Central memory CD8-positive, alpha-beta T cell (primary cell): ENCODE data around the gene IFNL4.
A peak's percentile ranks its signal among the peaks of the same experiment; 100 is the strongest.
"Not testable (repeated sequence)": the region's sequence is repeated elsewhere in the genome, so short reads cannot be mapped to it uniquely, and the experiment has no call there.

Experiments
- ATAC-seq: fragments of 150-1000 bp; cut with Tn5 transposase; replicated peaks from 2 replicates; pipeline ENCODE4 v1.10.0; 2022; ENCODE audit warnings: mild to moderate bottlenecking, moderate FRiP score, moderate number of reproducible peaks; ENCODE audit not compliant: poor library complexity, severe bottlenecking; ENCODE audit errors: extremely low read depth
- DNase-seq, 2 donors: peaks; one replicate each; pipeline ENCODE4 v3.0.0; 2021; ENCODE audit warnings: low spot score in 2 of 2
- H3K27ac Mint-ChIP-seq: one replicate; pipeline ENCODE4 v1.8.0; 2022; ENCODE audit warnings: low read depth, mild to moderate bottlenecking, moderate library complexity, mixed read lengths
- H3K27me3 Mint-ChIP-seq: one replicate; pipeline ENCODE4 v1.8.0; 2022; ENCODE audit warnings: mixed read lengths
- H3K36me3 Mint-ChIP-seq: one replicate; pipeline ENCODE4 v1.8.0; 2022; ENCODE audit warnings: mild to moderate bottlenecking, moderate library complexity, mixed read lengths; ENCODE audit not compliant: insufficient read depth
- H3K4me1 Mint-ChIP-seq: one replicate; pipeline ENCODE4 v1.8.0; 2022; ENCODE audit warnings: mixed read lengths
- H3K4me3 Mint-ChIP-seq: one replicate; pipeline ENCODE4 v1.8.0; 2022; ENCODE audit warnings: mild to moderate bottlenecking, moderate library complexity, mixed read lengths
- H3K9me3 Mint-ChIP-seq: one replicate; pipeline ENCODE4 v1.8.0; 2022; ENCODE audit warnings: mixed read lengths

IFNL4 gene

DNA sequence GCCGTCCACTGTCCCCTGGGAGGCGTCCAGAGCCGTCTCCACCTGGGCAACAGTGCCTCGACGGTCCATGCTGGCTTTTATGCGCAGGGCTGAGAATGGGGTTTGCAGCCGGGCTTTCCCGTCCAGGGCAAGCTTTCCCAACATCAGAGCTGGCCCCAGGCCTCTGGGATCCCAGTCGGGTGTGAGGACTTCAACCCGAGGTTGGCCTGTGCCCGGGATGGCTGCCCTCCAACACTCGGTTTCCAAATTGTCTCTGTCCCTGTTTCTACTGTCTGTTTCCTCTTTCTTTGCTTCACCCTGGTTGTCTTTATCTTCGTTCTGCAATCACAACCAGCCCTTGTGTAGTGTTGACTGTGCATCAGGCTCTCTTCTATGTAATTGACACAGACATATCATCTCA is at the start of gene IFNL4:
IFNL4 (minus strand) TSS at position 51 of the 400 bp plus-strand sequence.
- peaks cover 10% of the 10 kb centered on the region for H3K27me3 Mint-ChIP-seq
- no peak for DNase-seq
- H3K27ac Mint-ChIP-seq: no peak within 1 kb of the TSS
- no peaks in the 10 kb centered on the region for H3K36me3 Mint-ChIP-seq
- peaks cover 5% of the 10 kb centered on the region for H3K4me1 Mint-ChIP-seq
- H3K4me3 Mint-ChIP-seq: no peak within 1 kb of the TSS
- ATAC-seq: no peak
- H3K9me3 Mint-ChIP-seq: no peaks in the 10 kb centered on the region

DNA sequence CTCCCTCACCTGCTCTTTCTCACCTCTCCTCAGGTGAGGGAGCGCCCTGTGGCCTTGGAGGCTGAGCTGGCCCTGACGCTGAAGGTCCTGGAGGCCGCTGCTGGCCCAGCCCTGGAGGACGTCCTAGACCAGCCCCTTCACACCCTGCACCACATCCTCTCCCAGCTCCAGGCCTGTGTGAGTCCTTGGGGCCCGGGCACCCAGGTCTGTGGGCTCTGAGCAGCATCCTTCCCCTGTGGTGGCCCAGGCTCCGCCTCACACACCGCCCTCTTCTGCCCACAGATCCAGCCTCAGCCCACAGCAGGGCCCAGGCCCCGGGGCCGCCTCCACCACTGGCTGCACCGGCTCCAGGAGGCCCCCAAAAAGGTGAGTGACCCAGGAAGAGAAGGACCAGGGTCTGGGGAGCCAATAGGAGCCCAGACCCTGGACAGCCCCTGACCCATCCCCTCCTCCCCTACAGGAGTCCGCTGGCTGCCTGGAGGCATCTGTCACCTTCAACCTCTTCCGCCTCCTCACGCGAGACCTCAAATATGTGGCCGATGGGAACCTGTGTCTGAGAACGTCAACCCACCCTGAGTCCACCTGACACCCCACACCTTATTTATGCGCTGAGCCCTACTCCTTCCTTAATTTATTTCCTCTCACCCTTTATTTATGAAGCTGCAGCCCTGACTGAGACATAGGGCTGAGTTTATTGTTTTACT is 49.4 kb upstream of the IFNL4 start:
- peak overlapping the region; percentile 47 for H3K27ac Mint-ChIP-seq
- no peaks in the 10 kb centered on the region for H3K27me3 Mint-ChIP-seq
- peaks cover 38% of the 10 kb centered on the region for H3K4me1 Mint-ChIP-seq
- DNase-seq: peak; percentile 59 to 74
- peaks cover 6% of the 10 kb centered on the region for H3K36me3 Mint-ChIP-seq
- H3K9me3 Mint-ChIP-seq: no peaks in the 10 kb centered on the region
- ATAC-seq: peak; percentile 95
- peak overlapping the region; percentile 78 for H3K4me3 Mint-ChIP-seq

DNA sequence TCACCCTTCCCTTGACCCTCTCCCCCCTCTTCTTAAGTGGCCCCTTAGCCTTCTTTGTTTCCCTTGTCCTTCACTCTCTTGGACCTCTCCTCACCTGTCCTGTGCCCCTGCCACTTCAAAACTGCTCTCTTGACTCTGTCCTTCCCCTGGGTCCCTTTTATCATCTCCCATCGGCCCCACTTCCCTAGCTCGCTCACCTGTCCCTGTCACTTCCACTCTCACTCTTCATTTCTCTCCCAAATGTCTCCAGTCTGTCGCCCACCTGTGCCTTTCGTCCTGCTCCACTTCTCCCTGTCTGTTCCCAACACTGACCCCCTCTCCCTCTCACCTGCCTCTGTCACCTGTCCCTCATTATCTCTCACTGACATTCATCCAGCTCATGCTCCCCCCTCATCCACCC is 48.2 kb upstream of the IFNL4 start:
- DNase-seq (no peak), ATAC-seq (no peak)
- peak overlapping the region; percentile 2 for H3K4me3 Mint-ChIP-seq
- no peak overlapping the region for H3K27ac Mint-ChIP-seq
- peaks cover 6% of the 10 kb centered on the region for H3K36me3 Mint-ChIP-seq
- H3K4me1 Mint-ChIP-seq: peaks cover 38% of the 10 kb centered on the region
- H3K27me3 Mint-ChIP-seq: no peaks in the 10 kb centered on the region
- H3K9me3 Mint-ChIP-seq: no peaks in the 10 kb centered on the region

DNA sequence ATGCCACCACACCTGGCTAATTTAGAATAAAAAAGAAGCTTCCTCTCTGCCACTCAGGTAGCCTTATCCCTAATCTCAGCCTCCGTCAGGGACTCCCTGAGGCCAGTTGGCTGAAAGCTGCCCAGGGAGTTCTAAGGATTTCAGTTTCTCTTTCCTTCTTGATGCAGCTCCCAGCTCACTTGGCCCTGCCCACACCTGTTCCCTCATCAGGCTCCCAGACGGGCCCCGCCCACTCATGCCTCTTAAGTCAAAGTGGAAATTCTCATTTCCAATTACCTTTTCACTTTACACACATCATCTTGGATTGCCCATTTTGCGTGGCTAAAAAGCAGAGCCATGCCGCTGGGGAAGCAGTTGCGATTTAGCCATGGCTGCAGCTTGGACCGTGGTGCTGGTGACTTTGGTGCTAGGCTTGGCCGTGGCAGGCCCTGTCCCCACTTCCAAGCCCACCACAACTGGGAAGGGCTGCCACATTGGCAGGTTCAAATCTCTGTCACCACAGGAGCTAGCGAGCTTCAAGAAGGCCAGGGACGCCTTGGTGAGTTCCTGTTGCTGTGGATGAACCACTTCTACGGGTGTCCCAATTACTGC is 47.5 kb upstream of the IFNL4 start, which contains the start of gene IFNL1:
IFNL1 (plus strand) TSS at position 353 of the 591 bp plus-strand sequence; CDS start at position 368, 15 bp downstream.
- no peak for DNase-seq
- no peak for ATAC-seq
- Mint-ChIP-seq H3K9me3 (no peaks in the 10 kb centered on the region), H3K27me3 (no peaks in the 10 kb centered on the region), H3K36me3 (peaks cover 6% of the 10 kb centered on the region), H3K4me3 (peak within 1 kb of the TSS; percentile 2), H3K4me1 (peaks cover 38% of the 10 kb centered on the region), H3K27ac (no peak within 1 kb of the TSS)

DNA sequence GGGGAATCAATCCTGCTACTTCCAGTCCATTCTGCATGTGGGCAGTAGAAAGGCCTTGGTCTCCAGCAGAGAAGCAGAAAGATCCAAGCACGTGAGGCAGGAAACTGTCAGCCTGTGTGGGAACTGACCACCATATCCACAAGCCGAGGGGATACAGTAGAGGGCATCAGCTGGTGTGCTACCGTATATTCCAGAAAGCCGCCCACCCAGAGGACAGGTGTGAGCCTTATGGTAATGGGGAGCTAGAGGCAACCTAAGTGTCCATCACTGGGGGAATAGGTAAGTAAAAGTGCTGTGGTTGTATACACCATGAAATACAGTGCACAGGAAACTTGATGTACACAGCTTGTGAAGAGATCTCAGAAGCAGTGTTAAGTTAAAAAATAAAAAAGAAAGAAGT is 44.7 kb upstream of the IFNL4 start:
- Mint-ChIP-seq H3K4me3 (no peak overlapping the region), H3K36me3 (peaks cover 4% of the 10 kb centered on the region), H3K27me3 (no peaks in the 10 kb centered on the region), H3K9me3 (no peaks in the 10 kb centered on the region), H3K27ac (no peak overlapping the region), H3K4me1 (peaks cover 24% of the 10 kb centered on the region)
- no peak for ATAC-seq
- DNase-seq: no peak

DNA sequence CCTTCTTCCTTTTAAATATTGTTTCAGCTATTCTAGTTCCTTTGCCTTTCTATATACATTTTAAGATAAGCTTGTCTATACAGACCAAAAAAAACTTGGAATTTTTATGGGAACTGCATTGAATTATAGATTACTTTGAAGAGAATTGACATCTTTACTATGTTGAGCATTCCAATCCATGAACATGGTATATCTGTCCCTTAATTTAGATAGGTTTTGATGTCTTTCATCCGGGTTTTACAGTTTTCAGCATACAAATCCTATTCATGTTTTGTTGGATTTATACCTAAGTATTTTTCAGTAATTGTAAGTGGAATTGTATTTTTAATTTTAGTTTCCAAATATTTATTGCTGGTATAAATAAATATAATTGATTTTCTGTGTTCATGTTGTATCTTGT is 35.4 kb upstream of the IFNL4 start:
- ATAC-seq (no peak), DNase-seq (no peak)
- Mint-ChIP-seq H3K9me3 (no peaks in the 10 kb centered on the region), H3K27ac (no peak overlapping the region), H3K4me1 (no peaks in the 10 kb centered on the region), H3K27me3 (no peaks in the 10 kb centered on the region), H3K36me3 (peaks cover 4% of the 10 kb centered on the region), H3K4me3 (no peak overlapping the region)

DNA sequence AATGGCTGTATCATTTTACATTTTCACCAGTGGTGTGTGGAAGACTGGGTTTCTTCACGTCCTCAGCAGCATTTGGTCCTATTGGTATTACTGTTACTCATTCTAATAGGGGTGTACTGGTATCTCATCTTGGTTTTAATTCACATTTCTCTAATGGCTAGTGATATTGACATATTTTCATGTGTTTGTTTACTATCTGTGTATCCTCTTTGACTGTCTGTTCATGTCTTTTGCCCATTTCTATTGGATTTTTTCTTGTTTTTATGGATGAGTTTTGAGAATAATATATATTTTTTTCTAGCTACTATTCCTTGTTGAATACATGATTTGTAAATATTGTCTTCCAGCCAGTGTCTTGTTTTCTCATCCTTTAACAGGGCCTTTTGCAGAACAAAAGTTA is 33.4 kb upstream of the IFNL4 start:
- no peaks in the 10 kb centered on the region for H3K27me3 Mint-ChIP-seq
- no peak overlapping the region for H3K27ac Mint-ChIP-seq
- H3K4me1 Mint-ChIP-seq: peaks cover 5% of the 10 kb centered on the region
- DNase-seq (no peak), ATAC-seq (no peak)
- no peak overlapping the region for H3K4me3 Mint-ChIP-seq
- H3K9me3 Mint-ChIP-seq: no peaks in the 10 kb centered on the region
- H3K36me3 Mint-ChIP-seq: peaks cover 2% of the 10 kb centered on the region

DNA sequence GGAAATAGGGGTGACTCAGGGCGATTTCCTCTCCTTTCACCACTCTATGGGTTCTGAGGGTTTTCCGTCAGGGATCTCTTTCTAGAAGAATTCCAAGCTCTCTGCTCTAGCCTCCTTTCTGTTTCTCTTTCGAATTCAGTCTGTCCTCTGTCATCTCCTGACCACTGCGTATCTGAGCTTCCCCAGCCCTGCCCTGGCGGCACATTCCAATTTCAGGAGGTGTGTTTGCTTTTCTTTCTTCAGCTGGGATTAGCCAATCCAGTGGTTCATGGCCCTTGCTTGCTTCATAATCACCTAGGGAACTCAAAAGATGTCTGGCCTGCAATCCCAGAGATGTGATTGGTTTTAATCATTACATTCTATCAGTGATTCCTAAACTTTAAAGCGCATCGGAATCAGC is 28.9 kb upstream of the IFNL4 start:
- Mint-ChIP-seq H3K4me3 (no peak overlapping the region), H3K9me3 (no peaks in the 10 kb centered on the region)
- no peak for DNase-seq

DNA sequence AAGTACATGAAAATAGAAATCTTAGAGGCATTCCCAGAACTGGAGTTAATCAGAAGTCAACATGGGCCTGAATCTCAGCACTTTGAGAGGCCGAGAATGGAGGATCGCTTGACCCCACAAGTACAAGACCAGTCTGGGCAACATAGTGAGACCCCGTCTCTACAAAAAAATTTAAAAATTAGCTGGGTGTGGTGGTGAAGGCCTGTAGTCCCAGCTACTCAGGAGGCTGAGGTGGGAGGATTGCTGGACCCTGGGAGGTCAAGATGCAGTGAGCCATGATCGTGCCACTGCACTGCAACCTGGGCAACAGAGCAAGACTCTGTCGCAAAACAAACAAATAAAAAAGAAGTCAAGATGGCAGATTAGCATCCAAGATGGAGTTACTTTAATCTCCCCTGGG is 28.1 kb upstream of the IFNL4 start:
- Mint-ChIP-seq H3K9me3 (no peaks in the 10 kb centered on the region), H3K4me1 (peaks cover 5% of the 10 kb centered on the region), H3K36me3 (no peaks in the 10 kb centered on the region), H3K27me3 (no peaks in the 10 kb centered on the region), H3K27ac (no peak overlapping the region), H3K4me3 (no peak overlapping the region)
- DNase-seq (no peak), ATAC-seq (no peak)

More for the DNA sequence above, 28.9 kb upstream of the IFNL4 start:
- peaks cover 5% of the 10 kb centered on the region for H3K4me1 Mint-ChIP-seq
- no peaks in the 10 kb centered on the region for H3K36me3 Mint-ChIP-seq
- no peak for ATAC-seq
- no peaks in the 10 kb centered on the region for H3K27me3 Mint-ChIP-seq
- H3K27ac Mint-ChIP-seq: no peak overlapping the region

DNA sequence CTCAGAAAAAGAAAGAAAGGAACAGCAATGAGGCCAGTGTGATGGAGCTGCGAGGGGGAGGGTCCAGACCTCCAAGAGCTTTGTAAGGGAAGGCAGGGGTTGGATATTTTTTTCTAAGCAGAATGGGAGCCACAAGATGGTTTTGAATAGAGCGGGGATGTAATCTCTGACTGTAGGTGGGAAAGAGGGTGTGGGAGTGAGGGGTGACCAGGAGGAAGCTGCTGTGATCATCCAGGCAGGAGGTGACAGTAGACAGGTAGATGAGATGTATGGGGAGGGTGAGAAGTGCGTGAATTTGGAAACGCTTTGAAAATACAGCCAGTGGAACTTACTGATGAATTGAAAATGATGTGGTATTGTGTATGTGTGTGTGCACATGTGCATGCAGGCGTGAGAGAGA is 26.9 kb upstream of the IFNL4 start:
- H3K27ac Mint-ChIP-seq: no peak overlapping the region
- peaks cover 8% of the 10 kb centered on the region for H3K27me3 Mint-ChIP-seq
- no peaks in the 10 kb centered on the region for H3K9me3 Mint-ChIP-seq
- DNase-seq: no peak
- ATAC-seq: no peak
- no peaks in the 10 kb centered on the region for H3K36me3 Mint-ChIP-seq
- H3K4me3 Mint-ChIP-seq: no peak overlapping the region
- peaks cover 5% of the 10 kb centered on the region for H3K4me1 Mint-ChIP-seq

DNA sequence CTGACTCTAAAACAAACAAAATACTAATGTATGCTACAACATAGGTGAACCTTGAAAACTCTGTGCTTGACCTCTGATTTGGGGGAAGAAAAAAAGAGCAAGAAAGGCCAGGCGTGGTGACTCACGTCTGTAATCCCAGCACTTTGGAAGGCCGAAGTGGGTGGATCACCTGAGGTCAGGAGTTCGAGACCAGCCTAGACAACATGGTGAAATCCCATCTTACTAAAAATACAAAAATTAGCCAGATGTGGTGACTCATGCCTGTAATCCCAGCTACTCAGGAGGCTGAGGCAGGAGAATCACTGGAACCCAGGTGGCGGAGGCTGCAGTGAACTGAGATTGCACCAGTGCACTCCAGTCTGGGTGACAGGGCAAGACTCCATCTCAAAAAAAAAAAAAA is 25.2 kb upstream of the IFNL4 start:
- not testable (repeated sequence) for ATAC-seq, H3K27ac Mint-ChIP-seq, H3K4me1 Mint-ChIP-seq, H3K9me3 Mint-ChIP-seq, H3K36me3 Mint-ChIP-seq, H3K4me3 Mint-ChIP-seq, DNase-seq
- peaks cover 25% of the 10 kb centered on the region for H3K27me3 Mint-ChIP-seq

DNA sequence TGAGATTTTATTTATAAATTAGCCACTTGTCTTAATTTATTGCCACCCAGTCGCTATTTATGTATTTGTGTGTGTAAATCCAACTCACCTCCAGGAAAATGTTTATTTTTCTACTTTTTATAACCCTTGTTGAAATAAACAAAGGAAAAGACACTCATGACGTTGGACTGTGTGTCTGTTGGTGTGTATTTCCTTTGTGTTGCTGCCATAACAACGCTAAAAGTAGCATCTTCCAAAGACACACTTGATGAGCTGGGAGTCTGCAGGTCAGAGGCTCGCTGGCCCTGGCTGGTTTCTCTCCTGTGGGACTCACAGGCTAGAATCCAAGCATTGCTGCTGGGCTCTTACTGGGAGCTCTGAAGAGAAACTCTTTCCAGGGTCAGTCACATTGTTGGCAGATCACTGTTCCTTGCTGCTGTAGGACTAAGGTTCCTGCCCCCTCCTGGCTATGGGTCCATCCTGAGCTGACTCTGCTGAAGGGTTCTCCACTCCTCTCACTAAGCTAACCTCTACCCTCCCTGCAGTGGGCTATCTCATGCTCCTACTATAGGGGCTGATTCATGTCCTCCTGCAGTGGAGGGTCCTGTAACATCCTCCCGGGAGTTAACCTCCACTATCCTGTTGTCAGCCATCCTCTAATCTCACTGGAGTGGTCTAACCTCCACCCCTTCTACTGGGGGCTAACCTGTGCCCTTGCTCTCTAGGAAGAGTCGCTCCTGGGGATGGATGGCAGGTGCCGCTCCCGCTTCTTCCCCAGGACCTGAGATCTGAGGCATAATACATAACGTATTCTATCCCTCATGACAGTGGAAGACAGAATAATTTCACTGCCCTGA is 21.6 kb upstream of the IFNL4 start:
- Mint-ChIP-seq H3K9me3 (no peaks in the 10 kb centered on the region), H3K36me3 (no peaks in the 10 kb centered on the region), H3K4me1 (no peaks in the 10 kb centered on the region), H3K27me3 (peaks cover 27% of the 10 kb centered on the region), H3K4me3 (no peak overlapping the region), H3K27ac (no peak overlapping the region)
- no peak for DNase-seq
- no peak for ATAC-seq
